Measurements from ENCODE around the gene ARID1B. TPM values are rescaled to one million over a fixed set of nuclear protein-coding genes. Genes with fewer than 3 reads are reported as not detected.

Gene ARID1B
- total and polyA plus RNA-seq, 2 donors (not counting 1 experiment from before 2014, with no cell fraction given) = 47.2 to 280 TPM

DNA sequence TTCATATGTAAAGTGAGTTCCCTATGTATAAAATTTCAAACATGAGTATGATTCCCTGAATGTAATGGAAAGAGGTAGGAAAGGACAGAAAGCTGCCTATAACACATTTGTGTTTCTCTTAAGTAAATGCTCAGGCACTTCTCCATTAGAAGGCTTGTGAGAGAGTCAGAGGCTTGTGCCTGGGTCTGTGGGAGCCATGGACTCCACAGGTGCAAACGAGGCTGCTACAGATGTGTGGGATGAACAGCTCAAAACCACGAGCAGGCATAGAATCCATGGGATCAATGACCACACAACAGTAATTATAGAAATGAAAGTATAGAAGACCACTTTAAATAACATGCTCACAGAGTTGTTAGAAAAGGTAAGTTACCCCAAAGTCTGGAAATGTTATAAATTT lies 134.4 kb downstream of the ARID1B start:
- intact Hi-C loops (cut with micrococcal nuclease) = loop anchor here (10.0 kb wide), 1 partner anchor 127 kb away; no protein-coding TSS in a partner anchor
- Histone ChIP-seq H3K9me3 (ENCODE audit: control extremely low read depth in 1 of 3, control insufficient read depth in 2 of 3, insufficient read depth in 1 of 3, low read length in 2 of 3) (no peaks in the 10 kb centered on the region), H3K9ac (ENCODE audit: low read length) (no peak overlapping the region), H3K27ac (ENCODE audit: low read length in 2 of 2) (peak overlapping the region in 1 of 2 donors; percentile 44), H3K4me1 (ENCODE audit: control insufficient read depth in 2 of 2, insufficient read depth in 2 of 2, low read length in 2 of 2) (peaks cover 22 to 29% of the 10 kb centered on the region in 2 donors), H3K36me3 (replicated peaks in 1 of 2; ENCODE audit: control extremely low read depth in 1 of 2, control insufficient read depth in 1 of 2, extremely low read depth in 1 of 2, insufficient read depth in 2 of 2, low read length in 1 of 2) (peaks cover 0 to 4% of the 10 kb centered on the region in 2 experiments), H3K4me3 (ENCODE audit: control extremely low read depth in 1 of 5, extremely low read depth in 1 of 5, insufficient read depth in 1 of 5, low read depth in 2 of 5, low read length in 4 of 5) (no peak overlapping the region), H2AFZ (ENCODE audit: insufficient read depth, low read depth, low read length, poor library complexity, severe bottlenecking) (no peak overlapping the region), H3K27me3 (replicated peaks in 1 of 4; ENCODE audit: control extremely low read depth in 1 of 4, control insufficient read depth in 3 of 4, insufficient read depth in 4 of 4, low read length in 3 of 4) (no peaks in the 10 kb centered on the region), H4K20me1 (ENCODE audit: control insufficient read depth, insufficient read depth, low read length, poor library complexity, severe bottlenecking) (peaks cover 17% of the 10 kb centered on the region), H3K79me2 (ENCODE audit: control insufficient read depth, insufficient read depth, low read length) (peaks cover 96% of the 10 kb centered on the region), H3K4me2 (replicated peaks; ENCODE audit: low read depth, low read length, poor library complexity, severe bottlenecking) (no peak overlapping the region)
- ChIA-PET CTCF (interaction anchor here (0.5 kb wide), 1 partner anchor 9 kb away, joined by 3 read pairs; no protein-coding TSS in a partner anchor), POLR2A (no interaction called here)
- no peaks in the 10 kb centered on the region for H3K9me3 Mint-ChIP-seq (ENCODE audit: insufficient read depth)
- no CpG with 5 or more reads among the region's 2 CpGs for WGBS (ENCODE audit: insufficient coverage)
- H3K4me3 Mint-ChIP-seq = no peak overlapping the region
- no peak for TF ChIP-seq EZH2 (IDR thresholded peaks at IDR 0.05; ENCODE audit: borderline replicate concordance, insufficient read depth, low read depth, low read length, poor library complexity, severe bottlenecking)
- TF ChIP-seq, protein P1, sequence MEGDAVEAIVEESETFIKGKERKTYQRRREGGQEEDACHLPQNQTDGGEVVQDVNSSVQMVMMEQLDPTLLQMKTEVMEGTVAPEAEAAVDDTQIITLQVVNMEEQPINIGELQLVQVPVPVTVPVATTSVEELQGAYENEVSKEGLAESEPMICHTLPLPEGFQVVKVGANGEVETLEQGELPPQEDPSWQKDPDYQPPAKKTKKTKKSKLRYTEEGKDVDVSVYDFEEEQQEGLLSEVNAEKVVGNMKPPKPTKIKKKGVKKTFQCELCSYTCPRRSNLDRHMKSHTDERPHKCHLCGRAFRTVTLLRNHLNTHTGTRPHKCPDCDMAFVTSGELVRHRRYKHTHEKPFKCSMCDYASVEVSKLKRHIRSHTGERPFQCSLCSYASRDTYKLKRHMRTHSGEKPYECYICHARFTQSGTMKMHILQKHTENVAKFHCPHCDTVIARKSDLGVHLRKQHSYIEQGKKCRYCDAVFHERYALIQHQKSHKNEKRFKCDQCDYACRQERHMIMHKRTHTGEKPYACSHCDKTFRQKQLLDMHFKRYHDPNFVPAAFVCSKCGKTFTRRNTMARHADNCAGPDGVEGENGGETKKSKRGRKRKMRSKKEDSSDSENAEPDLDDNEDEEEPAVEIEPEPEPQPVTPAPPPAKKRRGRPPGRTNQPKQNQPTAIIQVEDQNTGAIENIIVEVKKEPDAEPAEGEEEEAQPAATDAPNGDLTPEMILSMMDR (IDR thresholded peaks at IDR 0.05) = no peak
- H3K27me3 Mint-ChIP-seq = no peaks in the 10 kb centered on the region
- no peak for DNase-seq
- no peak for ATAC-seq (ENCODE audit: low read depth)
- peaks cover 66% of the 10 kb centered on the region for H3K4me1 Mint-ChIP-seq
- peak overlapping the region; percentile 57 for H3K27ac Mint-ChIP-seq

DNA sequence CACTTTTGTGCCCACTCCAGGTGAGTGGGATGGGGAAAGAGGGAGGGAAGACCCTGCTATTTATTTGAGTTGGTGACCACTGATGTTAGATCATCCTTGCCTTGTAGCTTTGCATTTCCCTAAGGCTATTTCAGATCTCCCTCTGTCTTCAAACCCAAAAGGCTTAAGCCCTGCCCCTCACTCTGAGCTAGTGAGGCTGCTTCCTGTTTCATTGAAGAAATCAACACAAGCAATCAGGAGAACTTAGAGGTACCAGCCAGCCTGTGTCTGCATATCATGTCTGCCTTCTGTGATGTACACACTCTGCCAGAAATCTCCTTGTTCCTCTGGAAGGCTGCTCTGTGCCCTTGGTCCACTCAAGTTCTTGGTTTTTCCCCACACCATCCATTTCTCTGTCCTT lies 135.3 kb downstream of the ARID1B start:
- Histone ChIP-seq H2AFZ (ENCODE audit: insufficient read depth, low read depth, low read length, poor library complexity, severe bottlenecking) (no peak overlapping the region), H3K27ac (ENCODE audit: low read length in 2 of 2) (peak overlapping the region; percentile 8 to 23), H3K9ac (ENCODE audit: low read length) (no peak overlapping the region), H3K4me2 (replicated peaks; ENCODE audit: low read depth, low read length, poor library complexity, severe bottlenecking) (peak overlapping the region; percentile 14), H3K27me3 (replicated peaks in 1 of 4; ENCODE audit: control extremely low read depth in 1 of 4, control insufficient read depth in 3 of 4, insufficient read depth in 4 of 4, low read length in 3 of 4) (no peaks in the 10 kb centered on the region), H3K4me1 (ENCODE audit: control insufficient read depth in 2 of 2, insufficient read depth in 2 of 2, low read length in 2 of 2) (peaks cover 30 to 38% of the 10 kb centered on the region in 2 donors), H3K79me2 (ENCODE audit: control insufficient read depth, insufficient read depth, low read length) (peaks cover 96% of the 10 kb centered on the region), H3K36me3 (replicated peaks in 1 of 2; ENCODE audit: control extremely low read depth in 1 of 2, control insufficient read depth in 1 of 2, extremely low read depth in 1 of 2, insufficient read depth in 2 of 2, low read length in 1 of 2) (peaks cover 0 to 4% of the 10 kb centered on the region in 2 experiments), H4K20me1 (ENCODE audit: control insufficient read depth, insufficient read depth, low read length, poor library complexity, severe bottlenecking) (peaks cover 14% of the 10 kb centered on the region), H3K9me3 (ENCODE audit: control extremely low read depth in 1 of 3, control insufficient read depth in 2 of 3, insufficient read depth in 1 of 3, low read length in 2 of 3) (no peaks in the 10 kb centered on the region), H3K4me3 (ENCODE audit: control extremely low read depth in 1 of 5, extremely low read depth in 1 of 5, insufficient read depth in 1 of 5, low read depth in 2 of 5, low read length in 4 of 5) (no peak overlapping the region)
- peak overlapping the region; percentile 74 for H3K27ac Mint-ChIP-seq
- no peak for TF ChIP-seq EZH2 (IDR thresholded peaks at IDR 0.05; ENCODE audit: borderline replicate concordance, insufficient read depth, low read depth, low read length, poor library complexity, severe bottlenecking)
- TF ChIP-seq, protein P1 (IDR thresholded peaks at IDR 0.05) = no peak
- peak; percentile 52 for ATAC-seq (ENCODE audit: low read depth)
- intact Hi-C loops (cut with micrococcal nuclease) = loop anchor here (10.0 kb wide), 1 partner anchor 128 kb away; no protein-coding TSS in a partner anchor
- H3K4me1 Mint-ChIP-seq = peaks cover 69% of the 10 kb centered on the region
- H3K27me3 Mint-ChIP-seq = no peaks in the 10 kb centered on the region
- H3K9me3 Mint-ChIP-seq (ENCODE audit: insufficient read depth) = no peaks in the 10 kb centered on the region
- DNase-seq = peak; percentile 48
- ChIA-PET CTCF (interaction anchor here (1.1 kb wide), 1 partner anchor 18 kb away, joined by 3 read pairs; no protein-coding TSS in a partner anchor), POLR2A (no interaction called here)
- H3K4me3 Mint-ChIP-seq = no peak overlapping the region
